SK-N-SH (cell line): ENCODE data around the gene ATP11A. TPM values are rescaled to one million over a fixed set of nuclear protein-coding genes. Genes with fewer than 3 reads are reported as not detected.

Experiments used
- CTCF ChIA-PET: fragments of 300-600, 350-600 bp; formaldehyde crosslinking; extraction: SDS; loops from one replicate; lab custom pipeline; 2021; lab: Yijun Ruan, JAX
- POLR2A ChIA-PET: fragments of 350-600 bp; sonication (Branson Sonifier 250); formaldehyde crosslinking; extraction: SDS; loops from one replicate; lab custom pipeline; 2020; ENCODE audit warnings: antibody characterized with exemption, inconsistent platforms; lab: Yijun Ruan, JAX
- DNase-seq: peaks from one replicate; pipeline ENCODE4 v3.0.0; 2012
- H2AFZ ChIP-seq: fragments of 200-600 bp; sonication (generic); 2 replicates; pipeline ENCODE4 v1.8.1; 2016; ENCODE audit warnings: antibody characterized with exemption, mild to moderate bottlenecking, low read depth
- H3F3A ChIP-seq: fragments of 200-600 bp; sonication (generic); replicated peaks from 2 replicates; pipeline ENCODE3; 2016; ENCODE audit warnings: antibody characterized with exemption, mild to moderate bottlenecking; ENCODE audit not compliant: insufficient read depth
- H3K27ac ChIP-seq, 2 experiments: fragments of 200-500 bp in 1 of 2; fragments of 200-600 bp in 1 of 2; sonication (Bioruptor generic) in 1 of 2; sonication (generic), shearing (Covaris generic) in 1 of 2; 2 replicates each; pipeline versions ENCODE4 v1.5.1 to v1.6.1; 2014 to 2016; ENCODE audit warnings: low read depth in 2 of 2, inconsistent platforms in 1 of 2, low read length in 1 of 2, mild to moderate bottlenecking in 1 of 2, mixed read lengths in 1 of 2
- H3K27me3 ChIP-seq: fragments of 200-600 bp; sonication (generic), shearing (Covaris generic); 2 replicates; pipeline ENCODE4 v1.6.1; 2016; ENCODE audit warnings: mixed run types; ENCODE audit not compliant: insufficient read depth
- H3K36me3 ChIP-seq, 2 experiments: fragments of 200-500 bp in 1 of 2; fragments of 200-600 bp in 1 of 2; sonication (Bioruptor generic) in 1 of 2; sonication (generic) in 1 of 2; replicated peaks in 1 of 2; 2 replicates each; pipeline versions ENCODE3 to v1.5.1; 2014 to 2016; ENCODE audit warnings: low read length in 1 of 2, mild to moderate bottlenecking in 1 of 2; ENCODE audit not compliant: insufficient read depth in 2 of 2, control insufficient read depth in 1 of 2
- H3K4me1 ChIP-seq, 2 experiments: fragments of 200-500 bp in 1 of 2; fragments of 200-600 bp in 1 of 2; sonication (Bioruptor generic) in 1 of 2; sonication (generic), shearing (Covaris generic) in 1 of 2; 2 replicates each; pipeline versions ENCODE4 v1.5.1 to v1.6.1; 2014 to 2016; ENCODE audit warnings: low read depth in 1 of 2, low read length in 1 of 2, mixed run types in 1 of 2; ENCODE audit not compliant: insufficient read depth in 2 of 2, control insufficient read depth in 1 of 2
- H3K4me2 ChIP-seq: fragments of 200-600 bp; sonication (generic), shearing (Covaris generic); 2 replicates; pipeline ENCODE4 v1.6.1; 2017; ENCODE audit warnings: mixed run types
- H3K4me3 ChIP-seq, 2 experiments: fragments of 200-500 bp in 1 of 2; fragments of 200-600 bp in 1 of 2; sonication (Bioruptor generic) in 1 of 2; sonication (generic), shearing (Covaris generic) in 1 of 2; 2 replicates each; pipeline versions ENCODE4 v1.5.1 to v1.8.1; 2014 to 2016; ENCODE audit warnings: low read depth in 2 of 2, inconsistent platforms in 1 of 2, low read length in 1 of 2, mild to moderate bottlenecking in 1 of 2, mixed read lengths in 1 of 2, moderate library complexity in 1 of 2
- H3K79me2 ChIP-seq: fragments of 200-600 bp; sonication (generic); 2 replicates; pipeline ENCODE4 v1.8.1; 2017; ENCODE audit warnings: mild to moderate bottlenecking; ENCODE audit not compliant: insufficient read depth
- H3K9ac ChIP-seq: fragments of 200-600 bp; sonication (generic); 2 replicates; pipeline ENCODE4 v1.6.1; 2017; ENCODE audit warnings: mixed run types
- H3K9me2 ChIP-seq: fragments of 200-600 bp; sonication (generic); 2 replicates; pipeline ENCODE4 v1.6.1; 2017; ENCODE audit warnings: mixed run types
- H3K9me3 ChIP-seq: fragments of 200-600 bp; sonication (generic); 2 replicates; pipeline ENCODE4 v1.6.1; 2017; ENCODE audit warnings: mixed run types, mild to moderate bottlenecking, moderate library complexity
- H4K20me1 ChIP-seq: fragments of 200-600 bp; sonication (generic); 2 replicates; pipeline ENCODE4 v1.6.1; 2017; ENCODE audit warnings: mild to moderate bottlenecking, mixed run types; ENCODE audit not compliant: insufficient read depth
- CHD2 ChIP-seq: fragments of 150-350 bp; IDR thresholded peaks from 2 replicates; pipeline ENCODE4 v1.6.1; 2018; ENCODE audit warnings: low read length; ENCODE audit not compliant: partially characterized antibody
- EZH2phosphoT487 ChIP-seq: fragments of 200-600 bp; sonication (generic); IDR thresholded peaks from 2 replicates; pipeline ENCODE4 v1.6.1; 2017; ENCODE audit warnings: low read depth, mixed run types, mild to moderate bottlenecking, antibody characterized with exemption, moderate library complexity, borderline replicate concordance
- FOXJ3 ChIP-seq: sonication (generic); formaldehyde crosslinking; IDR thresholded peaks from 2 replicates; pipeline ENCODE4 v1.5.1; 2020; ENCODE audit warnings: mild to moderate bottlenecking, missing genetic modification reagents
- GABPA ChIP-seq: IDR thresholded peaks from 2 replicates; pipeline ENCODE4 v1.4.0; 2012; ENCODE audit warnings: low read depth, mild to moderate bottlenecking
- GATA2 ChIP-seq: sonication (generic); formaldehyde crosslinking; IDR thresholded peaks from 2 replicates; pipeline ENCODE4 v1.5.0; 2020; ENCODE audit warnings: mild to moderate bottlenecking, missing genetic modification reagents
- MEF2A ChIP-seq: IDR thresholded peaks from 2 replicates; pipeline ENCODE4 v1.4.0; 2012; ENCODE audit warnings: low read depth, borderline replicate concordance
- MXI1 ChIP-seq: IDR thresholded peaks from 2 replicates; pipeline ENCODE4 v1.6.1; 2012; ENCODE audit warnings: mild to moderate bottlenecking, low read depth, low read length, improper control_type of control experiment
- NRF1 ChIP-seq: IDR thresholded peaks from 2 replicates; pipeline ENCODE4 v1.6.1; 2012; ENCODE audit warnings: low read depth, mild to moderate bottlenecking, low read length
- RAD21 ChIP-seq: IDR thresholded peaks from 2 replicates; pipeline ENCODE4 v1.6.1; 2012; ENCODE audit warnings: mild to moderate bottlenecking, low read length
- TAF1 ChIP-seq: IDR thresholded peaks from 2 replicates; pipeline ENCODE4 v1.6.1; 2012; ENCODE audit warnings: low read depth, mild to moderate bottlenecking, low read length, moderate library complexity, borderline replicate concordance
- YY1 ChIP-seq: IDR thresholded peaks from 2 replicates; pipeline ENCODE4 v1.4.0; 2012; ENCODE audit warnings: low read depth, mild to moderate bottlenecking
- WGBS: methylation state at CpG from one replicate; pipeline ENCODE4 v1.1.6; 2017; ENCODE audit warnings: low lambda C conversion rate; 5-methylcytosine and 5-hydroxymethylcytosine counted together
- polyA plus RNA-seq, 3 experiments: library from polyadenylated mRNA; depleted of rRNA; stranded (reverse); fragments of >200 nt; gene quantifications; 2 replicates each; pipeline ENCODE4 v1.2.3, GENCODE V29; 2012
- TF ChIP-seq, protein P1 (sequence below): fragments of 200-600 bp; sonication (generic); IDR thresholded peaks from 2 replicates; pipeline ENCODE4 v1.6.1; 2017; ENCODE audit warnings: antibody characterized with exemption, mild to moderate bottlenecking, moderate library complexity
- TF ChIP-seq, protein P2 (sequence below): IDR thresholded peaks from 2 replicates; pipeline ENCODE4 v1.4.0; 2012; ENCODE audit warnings: low read depth
- TF ChIP-seq, protein P3 (sequence below): IDR thresholded peaks from 2 replicates; pipeline ENCODE4 v1.4.0; 2012; ENCODE audit warnings: low read depth, borderline replicate concordance
- TF ChIP-seq, protein P4 (sequence below): IDR thresholded peaks from 2 replicates; pipeline ENCODE4 v1.6.1; 2012; ENCODE audit warnings: mild to moderate bottlenecking, low read depth, low read length, moderate library complexity
- TF ChIP-seq, protein P5 (sequence below): IDR thresholded peaks from 2 replicates; pipeline ENCODE4; 2012
- TF ChIP-seq, protein P6 (sequence below): fragments of 150-350 bp; IDR thresholded peaks from 2 replicates; pipeline ENCODE4 v1.6.1; 2017; ENCODE audit warnings: antibody characterized with exemption, low read length, low read depth, borderline replicate concordance
- TF ChIP-seq, protein P7 (sequence below): fragments of 150-350 bp; IDR thresholded peaks from 2 replicates; pipeline ENCODE4 v1.6.1; 2016; ENCODE audit warnings: mild to moderate bottlenecking, low read depth, low read length

ATP11A gene
- polyA plus RNA-seq, 1 of the 3 experiments (the other 2 are of a cell fraction), result 4.1 TPM

DNA sequence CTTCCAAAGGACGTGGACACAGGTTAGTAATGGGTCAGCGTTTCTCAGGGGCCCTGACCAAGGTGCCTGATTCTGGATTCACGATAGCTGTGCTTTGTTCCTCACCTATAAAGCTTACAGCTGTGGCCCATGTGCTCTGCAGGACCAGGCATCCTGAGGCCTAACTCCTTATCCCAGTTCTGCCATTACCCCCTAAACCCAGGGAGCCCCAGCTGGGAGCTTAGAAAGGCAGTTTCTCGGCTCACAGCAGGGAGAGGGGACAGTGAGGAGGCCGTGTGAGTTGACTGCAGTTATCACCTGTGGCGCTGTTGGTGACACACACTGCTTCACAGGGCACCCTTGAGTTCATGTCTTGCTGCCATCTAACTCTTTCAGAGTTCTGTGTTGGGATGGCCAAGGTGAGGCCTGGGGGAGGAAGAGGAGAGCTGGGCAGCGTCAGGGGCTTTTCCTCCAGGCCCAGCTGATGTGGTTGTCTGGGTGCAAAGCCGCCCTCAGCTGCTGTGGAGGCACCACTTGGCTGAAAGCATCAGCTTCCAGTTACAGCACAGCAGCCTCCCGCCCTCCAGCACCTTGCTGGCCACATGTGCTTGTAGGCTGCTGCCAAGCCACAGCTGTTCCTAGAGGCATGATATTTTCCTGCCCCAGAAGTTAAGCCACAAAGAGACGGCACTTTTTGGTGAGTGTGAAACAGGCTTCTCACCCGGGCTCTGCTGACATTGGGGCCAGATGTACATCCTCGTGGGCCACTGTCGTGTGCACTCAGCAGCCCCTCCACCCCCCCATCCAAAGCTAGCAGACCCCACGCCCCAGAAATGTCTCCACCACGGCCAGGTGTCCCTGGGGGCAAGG lies 179.6 kb downstream of the ATP11A start:
- H3K9me3 ChIP-seq, result no peaks in the 10 kb centered on the region
- no peak for DNase-seq
- no peaks in the 10 kb centered on the region for H3K36me3 ChIP-seq
- no peak overlapping the region for H3K4me2 ChIP-seq
- no peak overlapping the region for H3K9ac ChIP-seq
- no peaks in the 10 kb centered on the region for H4K20me1 ChIP-seq
- no peak overlapping the region for H3K4me3 ChIP-seq
- ChIA-PET CTCF (interaction anchor here (0.7 to 1.7 kb wide), 4 partner anchors 16 to 426 kb away, joined by 3 to 5 read pairs (median 4); no protein-coding TSS in a partner anchor), POLR2A (no interaction called here)
- no peaks in the 10 kb centered on the region for H3F3A ChIP-seq
- H3K27ac ChIP-seq, result no peak overlapping the region
- no peak for TF ChIP-seq GATA2 (CRISPR knock-in tag)
- TF ChIP-seq FOXJ3 (CRISPR knock-in tag), result no peak
- TF ChIP-seq, protein P1, sequence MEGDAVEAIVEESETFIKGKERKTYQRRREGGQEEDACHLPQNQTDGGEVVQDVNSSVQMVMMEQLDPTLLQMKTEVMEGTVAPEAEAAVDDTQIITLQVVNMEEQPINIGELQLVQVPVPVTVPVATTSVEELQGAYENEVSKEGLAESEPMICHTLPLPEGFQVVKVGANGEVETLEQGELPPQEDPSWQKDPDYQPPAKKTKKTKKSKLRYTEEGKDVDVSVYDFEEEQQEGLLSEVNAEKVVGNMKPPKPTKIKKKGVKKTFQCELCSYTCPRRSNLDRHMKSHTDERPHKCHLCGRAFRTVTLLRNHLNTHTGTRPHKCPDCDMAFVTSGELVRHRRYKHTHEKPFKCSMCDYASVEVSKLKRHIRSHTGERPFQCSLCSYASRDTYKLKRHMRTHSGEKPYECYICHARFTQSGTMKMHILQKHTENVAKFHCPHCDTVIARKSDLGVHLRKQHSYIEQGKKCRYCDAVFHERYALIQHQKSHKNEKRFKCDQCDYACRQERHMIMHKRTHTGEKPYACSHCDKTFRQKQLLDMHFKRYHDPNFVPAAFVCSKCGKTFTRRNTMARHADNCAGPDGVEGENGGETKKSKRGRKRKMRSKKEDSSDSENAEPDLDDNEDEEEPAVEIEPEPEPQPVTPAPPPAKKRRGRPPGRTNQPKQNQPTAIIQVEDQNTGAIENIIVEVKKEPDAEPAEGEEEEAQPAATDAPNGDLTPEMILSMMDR, result no peak
- no peak for TF ChIP-seq GABPA
- TF ChIP-seq, protein P2, sequence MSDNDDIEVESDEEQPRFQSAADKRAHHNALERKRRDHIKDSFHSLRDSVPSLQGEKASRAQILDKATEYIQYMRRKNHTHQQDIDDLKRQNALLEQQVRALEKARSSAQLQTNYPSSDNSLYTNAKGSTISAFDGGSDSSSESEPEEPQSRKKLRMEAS, result no peak
- TF ChIP-seq NRF1, result no peak
- TF ChIP-seq MEF2A, result no peak
- TF ChIP-seq, protein P3, sequence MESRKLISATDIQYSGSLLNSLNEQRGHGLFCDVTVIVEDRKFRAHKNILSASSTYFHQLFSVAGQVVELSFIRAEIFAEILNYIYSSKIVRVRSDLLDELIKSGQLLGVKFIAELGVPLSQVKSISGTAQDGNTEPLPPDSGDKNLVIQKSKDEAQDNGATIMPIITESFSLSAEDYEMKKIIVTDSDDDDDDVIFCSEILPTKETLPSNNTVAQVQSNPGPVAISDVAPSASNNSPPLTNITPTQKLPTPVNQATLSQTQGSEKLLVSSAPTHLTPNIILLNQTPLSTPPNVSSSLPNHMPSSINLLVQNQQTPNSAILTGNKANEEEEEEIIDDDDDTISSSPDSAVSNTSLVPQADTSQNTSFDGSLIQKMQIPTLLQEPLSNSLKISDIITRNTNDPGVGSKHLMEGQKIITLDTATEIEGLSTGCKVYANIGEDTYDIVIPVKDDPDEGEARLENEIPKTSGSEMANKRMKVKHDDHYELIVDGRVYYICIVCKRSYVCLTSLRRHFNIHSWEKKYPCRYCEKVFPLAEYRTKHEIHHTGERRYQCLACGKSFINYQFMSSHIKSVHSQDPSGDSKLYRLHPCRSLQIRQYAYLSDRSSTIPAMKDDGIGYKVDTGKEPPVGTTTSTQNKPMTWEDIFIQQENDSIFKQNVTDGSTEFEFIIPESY, result no peak
- TF ChIP-seq CHD2, result no peak
- no peak for TF ChIP-seq MXI1
- TF ChIP-seq, protein P4, sequence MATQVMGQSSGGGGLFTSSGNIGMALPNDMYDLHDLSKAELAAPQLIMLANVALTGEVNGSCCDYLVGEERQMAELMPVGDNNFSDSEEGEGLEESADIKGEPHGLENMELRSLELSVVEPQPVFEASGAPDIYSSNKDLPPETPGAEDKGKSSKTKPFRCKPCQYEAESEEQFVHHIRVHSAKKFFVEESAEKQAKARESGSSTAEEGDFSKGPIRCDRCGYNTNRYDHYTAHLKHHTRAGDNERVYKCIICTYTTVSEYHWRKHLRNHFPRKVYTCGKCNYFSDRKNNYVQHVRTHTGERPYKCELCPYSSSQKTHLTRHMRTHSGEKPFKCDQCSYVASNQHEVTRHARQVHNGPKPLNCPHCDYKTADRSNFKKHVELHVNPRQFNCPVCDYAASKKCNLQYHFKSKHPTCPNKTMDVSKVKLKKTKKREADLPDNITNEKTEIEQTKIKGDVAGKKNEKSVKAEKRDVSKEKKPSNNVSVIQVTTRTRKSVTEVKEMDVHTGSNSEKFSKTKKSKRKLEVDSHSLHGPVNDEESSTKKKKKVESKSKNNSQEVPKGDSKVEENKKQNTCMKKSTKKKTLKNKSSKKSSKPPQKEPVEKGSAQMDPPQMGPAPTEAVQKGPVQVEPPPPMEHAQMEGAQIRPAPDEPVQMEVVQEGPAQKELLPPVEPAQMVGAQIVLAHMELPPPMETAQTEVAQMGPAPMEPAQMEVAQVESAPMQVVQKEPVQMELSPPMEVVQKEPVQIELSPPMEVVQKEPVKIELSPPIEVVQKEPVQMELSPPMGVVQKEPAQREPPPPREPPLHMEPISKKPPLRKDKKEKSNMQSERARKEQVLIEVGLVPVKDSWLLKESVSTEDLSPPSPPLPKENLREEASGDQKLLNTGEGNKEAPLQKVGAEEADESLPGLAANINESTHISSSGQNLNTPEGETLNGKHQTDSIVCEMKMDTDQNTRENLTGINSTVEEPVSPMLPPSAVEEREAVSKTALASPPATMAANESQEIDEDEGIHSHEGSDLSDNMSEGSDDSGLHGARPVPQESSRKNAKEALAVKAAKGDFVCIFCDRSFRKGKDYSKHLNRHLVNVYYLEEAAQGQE, result no peak
- no peak for TF ChIP-seq TAF1
- no peak for TF ChIP-seq EZH2phosphoT487
- TF ChIP-seq, protein P5, sequence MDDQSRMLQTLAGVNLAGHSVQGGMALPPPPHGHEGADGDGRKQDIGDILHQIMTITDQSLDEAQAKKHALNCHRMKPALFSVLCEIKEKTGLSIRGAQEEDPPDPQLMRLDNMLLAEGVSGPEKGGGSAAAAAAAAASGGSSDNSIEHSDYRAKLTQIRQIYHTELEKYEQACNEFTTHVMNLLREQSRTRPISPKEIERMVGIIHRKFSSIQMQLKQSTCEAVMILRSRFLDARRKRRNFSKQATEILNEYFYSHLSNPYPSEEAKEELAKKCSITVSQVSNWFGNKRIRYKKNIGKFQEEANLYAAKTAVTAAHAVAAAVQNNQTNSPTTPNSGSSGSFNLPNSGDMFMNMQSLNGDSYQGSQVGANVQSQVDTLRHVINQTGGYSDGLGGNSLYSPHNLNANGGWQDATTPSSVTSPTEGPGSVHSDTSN, result no peak
- TF ChIP-seq RAD21, result no peak
- TF ChIP-seq, protein P6, sequence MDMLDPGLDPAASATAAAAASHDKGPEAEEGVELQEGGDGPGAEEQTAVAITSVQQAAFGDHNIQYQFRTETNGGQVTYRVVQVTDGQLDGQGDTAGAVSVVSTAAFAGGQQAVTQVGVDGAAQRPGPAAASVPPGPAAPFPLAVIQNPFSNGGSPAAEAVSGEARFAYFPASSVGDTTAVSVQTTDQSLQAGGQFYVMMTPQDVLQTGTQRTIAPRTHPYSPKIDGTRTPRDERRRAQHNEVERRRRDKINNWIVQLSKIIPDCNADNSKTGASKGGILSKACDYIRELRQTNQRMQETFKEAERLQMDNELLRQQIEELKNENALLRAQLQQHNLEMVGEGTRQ, result no peak
- TF ChIP-seq YY1, result no peak
- TF ChIP-seq, protein P7, sequence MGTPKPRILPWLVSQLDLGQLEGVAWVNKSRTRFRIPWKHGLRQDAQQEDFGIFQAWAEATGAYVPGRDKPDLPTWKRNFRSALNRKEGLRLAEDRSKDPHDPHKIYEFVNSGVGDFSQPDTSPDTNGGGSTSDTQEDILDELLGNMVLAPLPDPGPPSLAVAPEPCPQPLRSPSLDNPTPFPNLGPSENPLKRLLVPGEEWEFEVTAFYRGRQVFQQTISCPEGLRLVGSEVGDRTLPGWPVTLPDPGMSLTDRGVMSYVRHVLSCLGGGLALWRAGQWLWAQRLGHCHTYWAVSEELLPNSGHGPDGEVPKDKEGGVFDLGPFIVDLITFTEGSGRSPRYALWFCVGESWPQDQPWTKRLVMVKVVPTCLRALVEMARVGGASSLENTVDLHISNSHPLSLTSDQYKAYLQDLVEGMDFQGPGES, result no peak
- H3K27me3 ChIP-seq, result no peaks in the 10 kb centered on the region
- H3K79me2 ChIP-seq, result no peaks in the 10 kb centered on the region
- H3K4me1 ChIP-seq, result peaks cover 0 to 13% of the 10 kb centered on the region in 2 experiments; a peak in 1 of 4 replicates
- H3K9me2 ChIP-seq, result no peaks in the 10 kb centered on the region
- 86% methylated on average over 3 of the region's 15 CpGs for WGBS
- H2AFZ ChIP-seq, result no peak overlapping the region
